Measurements from ENCODE around the gene CX3CL1.

CX3CL1 gene

GRCh38 chr16:57409065-57409464, 36.8 kb downstream of the CX3CL1 start:
- H3K27ac ChIP-seq: no peak overlapping the region
- TF ChIP-seq, protein P1, sequence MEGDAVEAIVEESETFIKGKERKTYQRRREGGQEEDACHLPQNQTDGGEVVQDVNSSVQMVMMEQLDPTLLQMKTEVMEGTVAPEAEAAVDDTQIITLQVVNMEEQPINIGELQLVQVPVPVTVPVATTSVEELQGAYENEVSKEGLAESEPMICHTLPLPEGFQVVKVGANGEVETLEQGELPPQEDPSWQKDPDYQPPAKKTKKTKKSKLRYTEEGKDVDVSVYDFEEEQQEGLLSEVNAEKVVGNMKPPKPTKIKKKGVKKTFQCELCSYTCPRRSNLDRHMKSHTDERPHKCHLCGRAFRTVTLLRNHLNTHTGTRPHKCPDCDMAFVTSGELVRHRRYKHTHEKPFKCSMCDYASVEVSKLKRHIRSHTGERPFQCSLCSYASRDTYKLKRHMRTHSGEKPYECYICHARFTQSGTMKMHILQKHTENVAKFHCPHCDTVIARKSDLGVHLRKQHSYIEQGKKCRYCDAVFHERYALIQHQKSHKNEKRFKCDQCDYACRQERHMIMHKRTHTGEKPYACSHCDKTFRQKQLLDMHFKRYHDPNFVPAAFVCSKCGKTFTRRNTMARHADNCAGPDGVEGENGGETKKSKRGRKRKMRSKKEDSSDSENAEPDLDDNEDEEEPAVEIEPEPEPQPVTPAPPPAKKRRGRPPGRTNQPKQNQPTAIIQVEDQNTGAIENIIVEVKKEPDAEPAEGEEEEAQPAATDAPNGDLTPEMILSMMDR (IDR thresholded peaks at IDR 0.05; ENCODE audit: low read depth, low read length): no peak
- DNase-seq: no peak
- no peaks in the 10 kb centered on the region for H3K9me3 ChIP-seq (ENCODE audit: severe bottlenecking)
- no peak overlapping the region for H3K4me3 ChIP-seq (ENCODE audit: low read depth, low read length)
- H3K36me3 ChIP-seq: no peaks in the 10 kb centered on the region
- H3K27me3 ChIP-seq (ENCODE audit: insufficient read depth, low read depth, severe bottlenecking): no peaks in the 10 kb centered on the region

GRCh38 chr16:57409870-57410587, 37.7 kb downstream of the CX3CL1 start:
- TF ChIP-seq, protein P1 (IDR thresholded peaks at IDR 0.05; ENCODE audit: low read depth, low read length): no peak
- H3K9me3 ChIP-seq (ENCODE audit: severe bottlenecking): no peaks in the 10 kb centered on the region
- no peaks in the 10 kb centered on the region for H3K27me3 ChIP-seq (ENCODE audit: insufficient read depth, low read depth, severe bottlenecking)
- no peak overlapping the region for H3K27ac ChIP-seq
- no peak overlapping the region for H3K4me3 ChIP-seq (ENCODE audit: low read depth, low read length)
- no peaks in the 10 kb centered on the region for H3K36me3 ChIP-seq
- DNase-seq: no peak

DNA sequence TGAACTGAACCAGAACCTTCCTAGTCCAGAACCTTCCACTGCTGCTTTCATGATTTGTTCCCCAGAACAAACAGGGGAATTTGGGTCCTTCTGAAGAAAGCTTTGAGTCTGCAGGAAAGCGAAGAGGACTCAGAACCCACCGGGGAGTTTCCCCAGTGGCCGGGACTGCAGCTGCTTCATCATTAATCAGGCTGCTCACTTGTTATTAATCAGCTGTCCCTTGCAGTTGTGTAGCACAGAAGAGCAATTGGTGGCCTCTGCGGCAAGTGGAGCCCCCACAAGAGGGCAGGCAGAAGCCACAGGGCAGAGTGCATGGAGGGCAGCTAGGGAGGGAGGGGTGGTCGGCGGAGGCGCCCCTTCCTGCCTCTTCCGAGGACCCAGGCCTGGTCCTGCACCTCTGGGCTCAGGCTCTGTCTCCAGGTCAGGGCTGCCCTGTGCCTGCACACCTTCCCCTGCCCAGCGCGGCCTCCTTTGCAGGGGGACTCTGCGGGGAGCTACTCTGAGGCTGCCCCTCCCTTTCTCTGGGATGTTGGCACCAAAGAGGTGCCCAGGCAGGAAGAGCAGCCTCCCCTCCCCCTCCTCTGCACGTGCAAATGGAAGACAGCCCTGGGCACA, 39.2 kb downstream of the CX3CL1 start:
- Histone ChIP-seq H3K27ac (no peak overlapping the region), H3K36me3 (no peaks in the 10 kb centered on the region), H3K9me3 (ENCODE audit: severe bottlenecking) (no peaks in the 10 kb centered on the region), H3K4me3 (ENCODE audit: low read depth, low read length) (no peak overlapping the region), H3K27me3 (ENCODE audit: insufficient read depth, low read depth, severe bottlenecking) (no peaks in the 10 kb centered on the region)
- TF ChIP-seq, protein P1 (IDR thresholded peaks at IDR 0.05; ENCODE audit: low read depth, low read length): no peak
- no peak for DNase-seq

DNA sequence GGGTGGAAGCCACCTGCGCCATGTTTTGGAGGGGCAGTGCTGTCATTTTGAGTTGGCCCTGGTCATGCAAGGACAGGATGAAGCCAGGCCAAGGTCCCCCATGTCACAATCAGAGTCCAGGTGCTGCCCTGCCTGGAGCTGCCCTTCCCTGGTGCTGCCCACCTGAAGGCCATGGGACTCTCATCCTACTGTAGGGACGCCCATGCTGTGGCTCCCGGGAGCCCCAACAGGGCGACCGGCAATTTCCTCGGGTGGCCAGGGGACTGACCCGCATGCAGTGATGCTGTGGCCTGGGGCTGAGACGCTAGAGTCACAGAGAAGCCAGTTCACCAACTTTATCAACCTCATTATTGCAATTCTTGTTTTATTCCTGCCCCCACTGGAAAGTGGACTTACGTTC, 40.3 kb downstream of the CX3CL1 start:
- no peak overlapping the region for H3K4me3 ChIP-seq (ENCODE audit: low read depth, low read length)
- H3K27me3 ChIP-seq (ENCODE audit: insufficient read depth, low read depth, severe bottlenecking): no peaks in the 10 kb centered on the region
- no peaks in the 10 kb centered on the region for H3K9me3 ChIP-seq (ENCODE audit: severe bottlenecking)
- DNase-seq: no peak
- H3K36me3 ChIP-seq: no peaks in the 10 kb centered on the region
- TF ChIP-seq, protein P1 (IDR thresholded peaks at IDR 0.05; ENCODE audit: low read depth, low read length): no peak
- no peak overlapping the region for H3K27ac ChIP-seq

- Histone ChIP-seq H3K27me3 (ENCODE audit: insufficient read depth, low read depth, severe bottlenecking) (no peaks in the 10 kb centered on the region), H3K9me3 (ENCODE audit: severe bottlenecking) (no peaks in the 10 kb centered on the region), H3K27ac (no peak overlapping the region), H3K4me3 (ENCODE audit: low read depth, low read length) (no peak overlapping the region), H3K36me3 (no peaks in the 10 kb centered on the region)
- TF ChIP-seq, protein P1 (IDR thresholded peaks at IDR 0.05; ENCODE audit: low read depth, low read length): no peak
- DNase-seq: no peak
These were observed 41.0 kb downstream of the CX3CL1 start for GRCh38 chr16:57413301-57413730.
